K562 (cell line): ENCODE measurements around the gene TFRC. TPM values are rescaled to one million over a fixed set of nuclear protein-coding genes. Genes with fewer than 3 reads are reported as not detected.

Experiments used
- BDP1 ChIP-seq: IDR thresholded peaks from 3 replicates; pipeline ENCODE4 v1.6.1; 2011; ENCODE audit not compliant: insufficient read length, insufficient read depth
- BRF1 ChIP-seq: IDR thresholded peaks from 3 replicates; pipeline ENCODE4 v1.6.1; 2011; ENCODE audit warnings: borderline replicate concordance, mild to moderate bottlenecking; ENCODE audit not compliant: insufficient read length; ENCODE audit errors: extremely low read depth
- CSDE1 ChIP-seq, 2 experiments: fragments of 450-650 bp; IDR thresholded peaks; 2 replicates each; pipeline ENCODE4 v1.6.1; 2016; ENCODE audit warnings: mild to moderate bottlenecking in 1 of 2
- CTBP1 ChIP-seq: fragments of 450-650 bp; IDR thresholded peaks from 2 replicates; pipeline ENCODE4 v1.6.1; 2016; ENCODE audit warnings: borderline replicate concordance
- CXXC5 ChIP-seq: fragments of 250-450 bp; sonication (Bioruptor Pico); IDR thresholded peaks from 2 replicates; pipeline ENCODE4 v1.8.0; 2022; ENCODE audit warnings: inconsistent platforms, mild to moderate bottlenecking, moderate library complexity
- ETS2 ChIP-seq: IDR thresholded peaks from 2 replicates; pipeline ENCODE4 v1.6.1; 2016; ENCODE audit warnings: borderline replicate concordance, missing genetic modification characterization, mild to moderate bottlenecking, moderate library complexity, missing compliant biosample characterization; ENCODE audit not compliant: poor library complexity, severe bottlenecking
- EZH2 ChIP-seq: IDR thresholded peaks from 2 replicates; pipeline ENCODE4 v1.6.1; 2012; ENCODE audit warnings: low read depth, mild to moderate bottlenecking, inconsistent platforms, low read length, borderline replicate concordance
- HDAC8 ChIP-seq: fragments of 450-650 bp; IDR thresholded peaks from 2 replicates; pipeline ENCODE4 v1.6.1; 2016; ENCODE audit warnings: mild to moderate bottlenecking, missing genetic modification characterization, moderate library complexity, missing compliant biosample characterization
- HNRNPH1 ChIP-seq: fragments of 200-400 bp; formaldehyde crosslinking; optimal IDR thresholded peaks from 2 replicates; pipeline ENCODE3; 2017; ENCODE audit warnings: low read depth, mild to moderate bottlenecking, low read length, moderate library complexity
- MTA2 ChIP-seq: fragments of 450-650 bp; IDR thresholded peaks from 2 replicates; pipeline ENCODE4 v1.6.1; 2016; ENCODE audit warnings: low read depth
- NCOA2 ChIP-seq, 2 experiments: fragments of 450-650 bp; IDR thresholded peaks; 2 replicates each; pipeline ENCODE4 v1.6.1; 2018; ENCODE audit warnings: mild to moderate bottlenecking in 2 of 2, moderate library complexity in 1 of 2; ENCODE audit not compliant: partially characterized antibody in 2 of 2
- NCOA4 ChIP-seq: fragments of 450-650 bp; IDR thresholded peaks from 2 replicates; pipeline ENCODE4 v1.6.1; 2018; ENCODE audit warnings: mild to moderate bottlenecking; ENCODE audit not compliant: partially characterized antibody
- NFIX ChIP-seq: fragments of 250-450 bp; sonication (Bioruptor Pico); IDR thresholded peaks from 2 replicates; pipeline ENCODE4 v1.4.0; 2020; ENCODE audit warnings: low read depth, mild to moderate bottlenecking, moderate library complexity
- NR4A1 ChIP-seq, 2 experiments: fragments of 250-450 bp in 1 of 2; fragments of 450-650 bp in 1 of 2; sonication (Bioruptor Pico) in 1 of 2; IDR thresholded peaks; 2 replicates each; pipeline versions ENCODE4 v1.4.0 to v1.6.1; 2016 to 2020; ENCODE audit warnings: mild to moderate bottlenecking in 2 of 2, missing compliant biosample characterization in 1 of 2, missing genetic modification characterization in 1 of 2, moderate library complexity in 1 of 2
- NUFIP1 ChIP-seq: fragments of 450-650 bp; IDR thresholded peaks from 2 replicates; pipeline ENCODE4 v1.6.1; 2018; ENCODE audit not compliant: partially characterized antibody
- SIN3B ChIP-seq: fragments of 450-650 bp; IDR thresholded peaks from 2 replicates; pipeline ENCODE4 v1.6.1; 2017; ENCODE audit warnings: low read depth, mild to moderate bottlenecking, moderate library complexity
- TBL1XR1 ChIP-seq, 2 experiments: IDR thresholded peaks; 2 replicates each; pipeline ENCODE4 v1.6.1; 2012; ENCODE audit warnings: improper control_type of control experiment in 2 of 2, low read length in 2 of 2, mild to moderate bottlenecking in 1 of 2
- TRIM28 ChIP-seq: fragments of 450-650 bp; IDR thresholded peaks from 2 replicates; pipeline ENCODE4 v1.6.1; 2017
- ZFP1 ChIP-seq: fragments of 450-650 bp; formaldehyde crosslinking; IDR thresholded peaks from 2 replicates; pipeline ENCODE4 v1.4.0; 2020; ENCODE audit warnings: mild to moderate bottlenecking, mixed read lengths
- ZKSCAN8 ChIP-seq: fragments of 200-800 bp; sonication (Bioruptor generic); IDR thresholded peaks from 2 replicates; pipeline ENCODE4 v1.6.1; 2016; ENCODE audit warnings: missing genetic modification characterization, missing compliant biosample characterization
- ZNF133 ChIP-seq: fragments of 250-450 bp; sonication (Bioruptor Pico); IDR thresholded peaks from 2 replicates; pipeline ENCODE4 v1.4.0; 2020; ENCODE audit warnings: mild to moderate bottlenecking
- ZNF507 ChIP-seq: conservative IDR thresholded peaks from 2 replicates; pipeline ENCODE4 v1.6.1; 2017; ENCODE audit warnings: missing genetic modification characterization, missing compliant biosample characterization
- ZNF644 ChIP-seq: fragments of 200-800 bp; sonication (Bioruptor generic); IDR thresholded peaks from 2 replicates; pipeline ENCODE4 v1.6.1; 2016; ENCODE audit warnings: low read depth, missing genetic modification characterization, missing compliant biosample characterization
- ZNF668 ChIP-seq: fragments of 250-450 bp; sonication (Bioruptor Pico); IDR thresholded peaks from 2 replicates; pipeline ENCODE4 v1.8.0; 2022; ENCODE audit warnings: mild to moderate bottlenecking, inconsistent platforms
- ZNF76 ChIP-seq: fragments of 250-450 bp; sonication (Bioruptor Pico); IDR thresholded peaks from 2 replicates; pipeline ENCODE4 v1.4.0; 2020; ENCODE audit warnings: mild to moderate bottlenecking, moderate library complexity, borderline replicate concordance
- ZSCAN32 ChIP-seq: fragments of 450-650 bp; formaldehyde crosslinking; IDR thresholded peaks from 2 replicates; pipeline ENCODE4 v1.4.0; 2020; ENCODE audit warnings: mild to moderate bottlenecking, moderate library complexity
- polyA plus RNA-seq, 8 experiments: library from polyadenylated mRNA; depleted of rRNA in 4 of 8; stranded (reverse) in 5 of 8; unstranded in 3 of 8; fragments of >200 nt; fragmentation: Nextera tagmentation in 2 of 8; fragmentation: Illumina TruSeq in 1 of 8; extraction: Ambion mirVana in 2 of 8; extraction: Trizol in 1 of 8; gene quantifications; 2 replicates each; pipeline versions ENCODE4 v1.2.1 to v1.2.3, GENCODE V29; 2011 to 2014; ENCODE audit warnings: inconsistent platforms in 1 of 8, missing spikeins in 1 of 8
- total RNA-seq, 7 experiments: library from RNA; depleted of rRNA in 6 of 7; stranded (reverse); fragments of >200 nt in 6 of 7; fragmentation: Illumina TruSeq in 2 of 7; extraction: Trizol in 2 of 7; gene quantifications; 2 replicates each; pipeline versions ENCODE4 v1.2.1 to v1.2.3, GENCODE V29; 2011 to 2021; ENCODE audit warnings: low replicate concordance in 1 of 7
- TF ChIP-seq, protein P1 (sequence below): fragments of 200-800 bp; sonication (Bioruptor generic); IDR thresholded peaks from 2 replicates; pipeline ENCODE4 v1.6.1; 2017; ENCODE audit warnings: missing genetic modification characterization, missing compliant biosample characterization
- TF ChIP-seq, protein P2 (sequence below): fragments of 250-450 bp; sonication (Bioruptor Pico); IDR thresholded peaks from 2 replicates; pipeline ENCODE4 v1.8.0; 2021; ENCODE audit warnings: mild to moderate bottlenecking, moderate library complexity

Gene TFRC
- total and polyA plus RNA-seq, 9 of the 15 experiments (the other 6 are each of a cell fraction or from before 2014, with no cell fraction given), result 149 to 679 (median 332) TPM

DNA sequence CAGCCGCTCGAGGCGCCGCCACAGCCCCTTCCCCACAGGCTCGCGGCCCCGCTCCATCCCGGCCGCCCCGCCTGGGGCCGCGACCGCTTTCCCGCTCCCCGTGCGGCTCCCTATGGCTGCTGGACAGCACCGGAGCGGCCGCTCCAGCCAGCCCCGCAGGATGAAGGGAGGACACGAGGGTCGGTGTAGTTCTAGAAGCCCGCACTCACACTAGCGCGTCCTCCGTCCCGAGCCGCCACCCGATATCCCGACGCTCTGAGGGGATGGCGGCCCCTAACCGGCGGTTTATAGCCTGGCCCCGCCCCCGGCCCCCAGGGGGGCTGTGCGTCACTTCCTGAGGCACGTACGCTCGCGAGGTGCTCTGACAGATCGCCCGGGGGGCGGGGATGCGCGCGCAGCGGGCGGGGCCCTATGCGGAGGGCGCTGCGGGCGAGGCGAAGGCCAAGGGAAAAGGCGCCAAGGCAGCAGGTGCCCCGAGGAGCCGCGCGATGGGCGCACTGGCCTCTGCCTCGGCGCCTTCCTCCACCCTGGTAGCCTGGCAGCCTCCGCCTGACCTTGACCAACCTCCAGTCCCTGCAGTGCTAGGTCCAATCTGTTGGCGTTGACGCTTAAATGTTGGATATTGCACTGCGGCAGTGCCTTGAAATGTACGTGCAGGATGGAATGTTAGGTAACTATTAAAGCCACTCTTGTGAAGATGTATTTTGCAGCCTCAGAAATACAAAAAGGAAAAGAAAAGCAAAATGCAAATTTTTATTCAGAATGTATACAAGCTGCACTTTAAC lies at the start of gene TFRC (continued):
- TF ChIP-seq, protein P1, sequence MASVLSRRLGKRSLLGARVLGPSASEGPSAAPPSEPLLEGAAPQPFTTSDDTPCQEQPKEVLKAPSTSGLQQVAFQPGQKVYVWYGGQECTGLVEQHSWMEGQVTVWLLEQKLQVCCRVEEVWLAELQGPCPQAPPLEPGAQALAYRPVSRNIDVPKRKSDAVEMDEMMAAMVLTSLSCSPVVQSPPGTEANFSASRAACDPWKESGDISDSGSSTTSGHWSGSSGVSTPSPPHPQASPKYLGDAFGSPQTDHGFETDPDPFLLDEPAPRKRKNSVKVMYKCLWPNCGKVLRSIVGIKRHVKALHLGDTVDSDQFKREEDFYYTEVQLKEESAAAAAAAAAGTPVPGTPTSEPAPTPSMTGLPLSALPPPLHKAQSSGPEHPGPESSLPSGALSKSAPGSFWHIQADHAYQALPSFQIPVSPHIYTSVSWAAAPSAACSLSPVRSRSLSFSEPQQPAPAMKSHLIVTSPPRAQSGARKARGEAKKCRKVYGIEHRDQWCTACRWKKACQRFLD (CRISPR knock-in tag), result peak; percentile 77; the same call in 1 of the 2 replicates
- TF ChIP-seq SIN3B, result peak; percentile 38
- no peak for TF ChIP-seq NFIX (CRISPR knock-in tag)
- no peak for TF ChIP-seq ZNF76 (CRISPR knock-in tag)
- no peak for TF ChIP-seq ZNF507 (tag)
- no peak for TF ChIP-seq BRF1
- no peak for TF ChIP-seq MTA2
- TF ChIP-seq ZSCAN32, result peak; percentile 59; the same call in 1 of the 2 replicates
- TF ChIP-seq CSDE1 (IDR thresholded peaks at IDR 0.05), result peak in 1 of 2 experiments; percentile 83; a peak in 1 of 4 replicates
- TF ChIP-seq ZFP1 (CRISPR knock-in tag), result no peak
- no peak for TF ChIP-seq HDAC8 (tag)
- TF ChIP-seq EZH2, result no peak
- peak; percentile 86 for TF ChIP-seq HNRNPH1
- TF ChIP-seq NCOA4, result no peak
- no peak for TF ChIP-seq NR4A1 (CRISPR knock-in tag; IDR thresholded peaks at IDR 0.05)
- TF ChIP-seq NR4A1 (tag; IDR thresholded peaks at IDR 0.05), result peak; percentile 54; the same call in 1 of the 2 replicates
- no peak for TF ChIP-seq NUFIP1
- TF ChIP-seq CXXC5 (CRISPR knock-in tag), result peak; percentile 91
- TF ChIP-seq TBL1XR1 (IDR thresholded peaks at IDR 0.05; ENCODE audit: low read length in 2 of 2), result peak; percentile 38 to 79; a peak in 2 of 4 replicates
- TF ChIP-seq ZNF668 (CRISPR knock-in tag), result no peak
- TF ChIP-seq BDP1, result no peak
- no peak for TF ChIP-seq ZNF644 (tag)
- TF ChIP-seq, protein P2, sequence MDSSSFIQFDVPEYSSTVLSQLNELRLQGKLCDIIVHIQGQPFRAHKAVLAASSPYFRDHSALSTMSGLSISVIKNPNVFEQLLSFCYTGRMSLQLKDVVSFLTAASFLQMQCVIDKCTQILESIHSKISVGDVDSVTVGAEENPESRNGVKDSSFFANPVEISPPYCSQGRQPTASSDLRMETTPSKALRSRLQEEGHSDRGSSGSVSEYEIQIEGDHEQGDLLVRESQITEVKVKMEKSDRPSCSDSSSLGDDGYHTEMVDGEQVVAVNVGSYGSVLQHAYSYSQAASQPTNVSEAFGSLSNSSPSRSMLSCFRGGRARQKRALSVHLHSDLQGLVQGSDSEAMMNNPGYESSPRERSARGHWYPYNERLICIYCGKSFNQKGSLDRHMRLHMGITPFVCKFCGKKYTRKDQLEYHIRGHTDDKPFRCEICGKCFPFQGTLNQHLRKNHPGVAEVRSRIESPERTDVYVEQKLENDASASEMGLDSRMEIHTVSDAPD (CRISPR knock-in tag), result no peak
- TF ChIP-seq TRIM28, result no peak
- no peak for TF ChIP-seq ZNF133 (CRISPR knock-in tag)
- no peak for TF ChIP-seq ZKSCAN8 (CRISPR knock-in tag)
- TF ChIP-seq NCOA2 (IDR thresholded peaks at IDR 0.05; ENCODE audit: partially characterized antibody in 2 of 2), result no peak
- no peak for TF ChIP-seq ETS2 (tag)
- TF ChIP-seq CTBP1, result peak; percentile 75; the same call in 1 of the 2 replicates
